Liver (tissue), 3 donors: ENCODE results near the gene LRRC4B.

Source experiments
- CTCF ChIP-seq: fragments of 150-350 bp; IDR thresholded peaks from 2 replicates; pipeline ENCODE4 v1.5.1; 2017; ENCODE audit warnings: improper control_type of control experiment, low read depth, low read length; ENCODE audit not compliant: missing input control
- FOXA1 ChIP-seq: IDR thresholded peaks from 2 replicates; pipeline ENCODE4 v1.6.1; 2016; ENCODE audit warnings: antibody characterized with exemption
- GABPA ChIP-seq, 2 donors: IDR thresholded peaks in 1 of 2; conservative IDR thresholded peaks in 1 of 2; 2 replicates each; pipeline ENCODE4 v1.6.1; 2016; ENCODE audit warnings: antibody characterized with exemption in 2 of 2, mild to moderate bottlenecking in 1 of 2, moderate library complexity in 1 of 2
- HNF4G ChIP-seq: IDR thresholded peaks from 2 replicates; pipeline ENCODE4 v1.6.1; 2016; ENCODE audit warnings: antibody characterized with exemption
- JUND ChIP-seq, 2 donors: IDR thresholded peaks; 2 replicates each; pipeline ENCODE4 v1.6.1; 2016; ENCODE audit warnings: antibody characterized with exemption in 2 of 2
- REST ChIP-seq: IDR thresholded peaks from 2 replicates; pipeline ENCODE4 v1.6.1; 2016; ENCODE audit warnings: antibody characterized with exemption, mild to moderate bottlenecking
- SP1 ChIP-seq: IDR thresholded peaks from 2 replicates; pipeline ENCODE4 v1.6.1; 2018; ENCODE audit warnings: antibody characterized with exemption, mild to moderate bottlenecking
- TF ChIP-seq, protein P1 (sequence below): IDR thresholded peaks from 2 replicates; pipeline ENCODE4 v1.6.1; 2016; ENCODE audit warnings: antibody characterized with exemption
- donor health status: healthy.
- donor health status: healthy.

DNA sequence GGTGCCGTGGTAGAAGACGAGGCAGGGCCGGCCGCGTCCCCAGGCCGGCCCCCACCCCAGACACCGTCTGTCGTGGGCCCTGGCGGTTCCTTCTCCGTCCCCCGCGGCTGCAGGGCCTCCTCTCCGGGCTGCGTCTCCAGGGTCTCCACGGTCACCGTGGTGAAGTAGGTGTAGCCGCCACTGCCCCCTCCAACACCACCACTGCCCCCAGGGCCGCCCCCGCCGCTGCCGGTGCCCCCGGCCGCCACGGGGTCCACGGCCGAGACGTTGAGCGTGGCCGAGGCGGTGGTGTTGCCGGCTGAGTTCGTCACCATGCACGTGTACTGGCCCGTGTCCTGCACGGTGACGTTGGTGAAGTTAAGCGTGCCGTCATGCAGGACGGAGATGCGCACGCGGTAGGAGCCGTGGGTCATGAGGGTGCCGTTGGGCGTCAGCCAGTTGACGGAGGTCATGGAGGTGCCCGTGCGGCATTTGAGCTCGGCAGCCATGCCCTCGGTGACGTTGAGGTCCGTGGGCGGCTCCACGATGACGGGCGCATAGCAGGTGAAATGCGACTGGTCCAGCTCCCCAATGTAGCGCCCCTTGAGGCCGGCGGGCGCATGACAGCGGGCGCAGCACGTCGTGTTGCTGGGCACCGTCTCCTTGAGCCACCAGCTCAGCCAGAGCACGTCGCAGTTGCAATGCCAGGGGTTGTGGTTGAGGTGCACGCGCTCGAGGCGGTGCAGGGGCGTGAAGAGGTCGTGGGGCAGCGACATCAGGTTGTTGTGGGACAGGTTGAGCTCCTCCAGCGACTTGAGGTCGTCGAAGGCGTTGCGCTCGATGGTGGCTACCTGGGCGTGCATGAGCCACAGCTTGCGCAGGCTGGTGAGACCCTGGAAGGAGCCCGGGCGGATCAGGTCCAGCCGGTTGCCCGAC lies 49.9 kb downstream of the LRRC4B start:
- TF ChIP-seq HNF4G (no peak), CTCF (no peak), REST (no peak), JUND (IDR thresholded peaks at IDR 0.05) (no peak), SP1 (no peak), FOXA1 (no peak), GABPA (IDR thresholded peaks at IDR 0.05 in 1 of 2, conservative IDR thresholded peaks at IDR 0.05 in 1 of 2) (no peak)
- TF ChIP-seq, protein P1, sequence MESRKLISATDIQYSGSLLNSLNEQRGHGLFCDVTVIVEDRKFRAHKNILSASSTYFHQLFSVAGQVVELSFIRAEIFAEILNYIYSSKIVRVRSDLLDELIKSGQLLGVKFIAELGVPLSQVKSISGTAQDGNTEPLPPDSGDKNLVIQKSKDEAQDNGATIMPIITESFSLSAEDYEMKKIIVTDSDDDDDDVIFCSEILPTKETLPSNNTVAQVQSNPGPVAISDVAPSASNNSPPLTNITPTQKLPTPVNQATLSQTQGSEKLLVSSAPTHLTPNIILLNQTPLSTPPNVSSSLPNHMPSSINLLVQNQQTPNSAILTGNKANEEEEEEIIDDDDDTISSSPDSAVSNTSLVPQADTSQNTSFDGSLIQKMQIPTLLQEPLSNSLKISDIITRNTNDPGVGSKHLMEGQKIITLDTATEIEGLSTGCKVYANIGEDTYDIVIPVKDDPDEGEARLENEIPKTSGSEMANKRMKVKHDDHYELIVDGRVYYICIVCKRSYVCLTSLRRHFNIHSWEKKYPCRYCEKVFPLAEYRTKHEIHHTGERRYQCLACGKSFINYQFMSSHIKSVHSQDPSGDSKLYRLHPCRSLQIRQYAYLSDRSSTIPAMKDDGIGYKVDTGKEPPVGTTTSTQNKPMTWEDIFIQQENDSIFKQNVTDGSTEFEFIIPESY, result no peak
